ENCODE data around the gene GLRX2.
A peak's percentile ranks its signal among the peaks of the same experiment; 100 is the strongest.
"Not testable (repeated sequence)": the region's sequence is repeated elsewhere in the genome, so short reads cannot be mapped to it uniquely, and the experiment has no call there.

Gene GLRX2

GRCh38 chr1:193062698-193063463 is 42.3 kb downstream of the GLRX2 start:
- DNase-seq (ENCODE audit: low spot score) = no peak

DNA sequence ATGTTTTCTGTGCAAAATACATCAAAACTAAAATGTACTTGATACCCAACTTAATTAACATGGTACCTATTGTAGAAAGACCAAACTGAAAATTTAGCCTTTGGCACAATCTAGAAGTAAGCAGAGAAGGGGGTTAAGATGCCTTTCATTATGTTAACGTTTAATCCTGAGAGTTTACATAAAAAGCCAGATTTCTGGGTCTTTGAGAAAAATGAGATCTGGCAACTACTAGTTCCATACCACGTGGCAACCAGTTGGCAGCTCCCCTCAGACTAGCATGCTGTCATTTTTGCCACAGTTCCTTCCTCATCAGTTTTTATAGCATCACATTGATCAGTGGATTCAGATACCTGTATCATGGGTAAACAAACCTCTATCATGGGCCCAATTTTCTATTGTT is 44.3 kb downstream of the GLRX2 start:
- DNase-seq (ENCODE audit: low spot score) = no peak

- DNase-seq (ENCODE audit: low spot score) = no peak
Measured at GRCh38 chr1:193060406-193060805, 44.8 kb downstream of the GLRX2 start.

GRCh38 chr1:193060115-193060403 is 45.2 kb downstream of the GLRX2 start:
- no peak for DNase-seq (ENCODE audit: low spot score)

DNA sequence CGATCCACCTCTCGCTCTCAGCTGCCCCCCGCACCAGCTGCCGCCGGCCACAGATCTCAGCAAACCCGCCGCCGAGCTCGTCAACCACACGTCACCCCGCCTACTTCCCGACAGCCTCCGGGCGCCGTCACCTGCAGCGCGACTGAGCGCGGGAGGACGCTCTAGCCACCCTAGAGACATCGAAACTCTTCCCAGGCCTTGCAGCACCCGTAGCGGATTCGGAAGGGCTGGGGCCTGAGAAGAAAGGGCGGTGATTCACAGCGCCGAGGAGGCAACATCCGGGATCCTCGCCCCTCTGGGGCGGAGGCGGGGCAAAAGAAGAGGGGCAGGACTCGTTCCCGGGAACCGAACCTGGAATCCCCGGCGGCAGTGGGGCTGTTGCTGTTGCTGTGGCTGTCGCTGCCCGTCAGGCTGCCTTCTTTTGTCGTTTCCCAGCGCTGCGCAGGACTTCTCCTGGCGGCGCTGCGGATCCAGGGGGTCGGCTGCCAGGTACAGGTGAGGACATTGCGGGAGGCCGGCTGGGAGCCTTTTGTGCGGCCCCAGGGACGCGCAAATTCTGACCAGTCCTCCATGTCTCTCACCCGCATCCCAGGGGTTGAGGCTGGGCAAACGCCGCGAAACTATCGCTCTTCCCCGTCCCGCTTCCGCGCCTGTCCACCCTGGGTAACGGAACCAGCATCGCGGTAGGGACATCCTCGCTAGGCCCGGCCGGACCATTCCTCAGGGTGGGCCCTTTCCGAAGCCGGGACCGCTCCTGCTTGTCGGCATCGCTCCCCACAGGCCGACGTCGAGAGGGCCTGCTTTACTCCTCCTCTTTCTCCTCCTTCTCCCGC is 45.7 kb downstream of the GLRX2 start, which contains the start of the genes RO60 and UCHL5:
Gene RO60, plus strand, starts transcription at position 331 of the 833 bp plus-strand sequence. CDS start 9,443 bp downstream, outside the sequence.
Gene UCHL5, minus strand, starts transcription at position 79 of the 833 bp plus-strand sequence. CDS start 100 bp downstream, outside the sequence.
- peak; percentile 96 for DNase-seq (ENCODE audit: low spot score)

GRCh38 chr1:193058529-193059281 is 46.5 kb downstream of the GLRX2 start:
- peak; percentile 28 for DNase-seq (ENCODE audit: low spot score)

- no peak for DNase-seq (ENCODE audit: low spot score)
Measured at GRCh38 chr1:193054169-193054675, 51.0 kb downstream of the GLRX2 start.

DNA sequence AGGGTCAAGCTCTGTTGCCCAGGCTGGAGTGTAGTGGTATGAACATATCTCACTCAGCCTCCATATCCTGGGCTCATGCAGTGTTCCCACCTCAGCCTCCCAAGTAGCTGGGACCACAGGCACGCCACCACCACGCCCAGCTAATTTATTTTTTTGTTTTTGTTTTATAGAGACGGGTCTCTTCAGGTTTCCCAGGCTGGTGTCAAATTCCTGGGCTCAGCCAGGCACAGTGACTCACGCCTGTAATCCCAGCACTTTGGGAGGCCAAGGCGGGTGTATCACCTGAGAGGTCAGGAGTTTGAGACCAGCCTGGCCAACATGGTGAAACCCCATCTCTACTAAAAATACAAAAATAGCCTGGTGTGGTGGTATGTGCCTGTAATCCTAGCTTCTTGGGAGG is 56.3 kb downstream of the GLRX2 start:
- DNase-seq (ENCODE audit: low spot score) = not testable (repeated sequence)

All from LoVo (cell line).